Memory B cell (primary cell): Measurements from ENCODE around the gene PGD.
"Not testable (repeated sequence)": the region's sequence is repeated elsewhere in the genome, so short reads cannot be mapped to it uniquely, and the experiment has no call there.

Experiments used
- ATAC-seq: fragments of 150-1000 bp; cut with Tn5 transposase; 2 replicates; pipeline ENCODE4 v1.10.0; 2021; ENCODE audit warnings: low read depth, mild to moderate bottlenecking, moderate library complexity
- DNase-seq, 2 donors: peaks; one replicate each; pipeline ENCODE4 v3.0.0; 2022; ENCODE audit warnings: low spot score in 2 of 2
- H3K27ac Mint-ChIP-seq: one replicate; pipeline ENCODE4 v1.8.0; 2022; ENCODE audit warnings: mild to moderate bottlenecking, moderate library complexity, mixed read lengths
- H3K27me3 Mint-ChIP-seq: one replicate; pipeline ENCODE4 v1.8.0; 2022; ENCODE audit warnings: mixed read lengths
- H3K36me3 Mint-ChIP-seq: one replicate; pipeline ENCODE4 v1.8.0; 2022; ENCODE audit warnings: mild to moderate bottlenecking, mixed read lengths
- H3K4me1 Mint-ChIP-seq: one replicate; pipeline ENCODE4 v1.8.0; 2022; ENCODE audit warnings: mixed read lengths
- H3K4me3 Mint-ChIP-seq: one replicate; pipeline ENCODE4 v1.8.0; 2022; ENCODE audit warnings: mild to moderate bottlenecking, moderate library complexity, mixed read lengths
- H3K9me3 Mint-ChIP-seq: one replicate; pipeline ENCODE4 v1.8.0; 2022; ENCODE audit warnings: mixed read lengths

Gene PGD

DNA sequence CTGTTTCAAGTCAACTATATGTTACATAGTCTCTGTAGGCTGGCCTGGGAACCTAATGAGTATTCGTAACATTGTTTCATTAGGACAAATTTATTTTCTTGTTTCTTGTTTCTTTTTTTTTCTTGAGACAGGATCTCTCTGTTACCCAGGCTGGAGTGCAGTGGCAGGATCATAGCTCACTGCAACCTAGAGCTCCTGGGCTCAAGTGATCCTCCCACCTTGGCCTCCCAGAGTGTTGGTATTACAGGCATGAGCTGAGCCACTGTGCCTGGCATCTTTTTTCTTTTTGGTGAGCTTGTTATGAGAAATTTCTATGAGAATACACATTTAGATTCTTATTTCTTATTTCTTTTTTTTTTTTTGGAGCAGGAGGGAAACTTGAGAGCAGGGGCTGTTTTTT lies 38.2 kb downstream of the PGD start:
- DNase-seq (no peak), ATAC-seq (no peak)
- Mint-ChIP-seq H3K36me3 (peaks cover under 1% of the 10 kb centered on the region), H3K4me3 (no peak overlapping the region), H3K27me3 (no peaks in the 10 kb centered on the region), H3K9me3 (no peaks in the 10 kb centered on the region), H3K4me1 (peaks cover 2% of the 10 kb centered on the region), H3K27ac (peak overlapping the region; percentile 24)

DNA sequence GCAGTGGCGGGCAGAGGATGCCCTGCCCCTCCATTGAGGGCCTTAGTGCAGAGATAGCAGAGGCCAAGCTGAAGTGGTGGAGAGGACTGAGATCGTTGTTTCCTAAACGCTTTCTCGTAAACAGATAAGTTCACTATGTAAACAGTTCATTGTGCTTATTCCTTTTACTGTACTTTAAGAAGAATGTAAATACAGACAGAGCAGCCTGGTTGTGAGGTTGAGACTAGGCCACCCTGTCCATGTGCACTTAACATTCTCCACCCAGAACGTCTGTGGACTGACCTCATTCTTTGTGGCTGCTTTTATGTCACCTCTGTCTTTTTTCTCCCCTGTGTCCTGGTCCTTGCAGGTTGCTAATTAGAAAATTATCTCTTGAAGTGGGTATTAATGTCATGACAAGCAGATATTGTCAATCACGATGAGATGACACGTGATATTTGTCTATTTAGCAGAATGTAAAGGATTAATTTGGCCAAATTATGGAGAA lies 39.9 kb downstream of the PGD start:
- DNase-seq: no peak
- no peak overlapping the region for H3K4me3 Mint-ChIP-seq
- peaks cover 2% of the 10 kb centered on the region for H3K36me3 Mint-ChIP-seq
- H3K9me3 Mint-ChIP-seq: no peaks in the 10 kb centered on the region
- no peak for ATAC-seq
- H3K27ac Mint-ChIP-seq: no peak overlapping the region
- no peaks in the 10 kb centered on the region for H3K4me1 Mint-ChIP-seq
- no peaks in the 10 kb centered on the region for H3K27me3 Mint-ChIP-seq

- H3K27me3 Mint-ChIP-seq: no peaks in the 10 kb centered on the region
These were observed 41.4 kb downstream of the PGD start for GRCh38 chr1:10440305-10440704.

GRCh38 chr1:10440794-10441193 lies 41.9 kb downstream of the PGD start:
- ATAC-seq (no peak), DNase-seq (no peak)
- Mint-ChIP-seq H3K36me3 (peaks cover 2% of the 10 kb centered on the region), H3K4me3 (no peak overlapping the region), H3K27me3 (no peaks in the 10 kb centered on the region), H3K27ac (no peak overlapping the region), H3K4me1 (no peaks in the 10 kb centered on the region), H3K9me3 (no peaks in the 10 kb centered on the region)

More at GRCh38 chr1:10440305-10440704, 41.4 kb downstream of the PGD start:
- ATAC-seq (no peak), DNase-seq (no peak)
- no peak overlapping the region for H3K27ac Mint-ChIP-seq
- H3K4me3 Mint-ChIP-seq: no peak overlapping the region
- no peaks in the 10 kb centered on the region for H3K4me1 Mint-ChIP-seq
- H3K36me3 Mint-ChIP-seq: peaks cover 2% of the 10 kb centered on the region
- H3K9me3 Mint-ChIP-seq: no peaks in the 10 kb centered on the region

DNA sequence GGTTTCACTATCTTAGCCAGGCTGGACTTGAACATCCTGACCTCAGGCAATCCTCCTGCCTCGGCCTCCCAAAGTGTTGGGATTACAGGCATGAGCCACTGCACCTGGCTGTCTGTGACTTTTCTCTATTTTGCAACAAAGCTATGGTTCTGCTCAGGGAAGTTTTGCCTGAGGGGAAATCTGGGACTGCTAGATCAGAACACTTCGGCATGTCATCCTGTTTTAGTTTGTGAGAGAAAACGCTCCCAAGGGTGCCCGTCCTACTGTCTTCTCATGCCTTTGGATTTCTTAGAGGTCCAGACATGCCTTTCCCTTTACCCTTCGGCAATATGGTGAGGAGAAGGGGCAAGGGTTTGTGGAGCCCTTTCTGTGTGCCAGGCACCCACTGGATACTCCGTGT lies 45.4 kb downstream of the PGD start:
- ATAC-seq: no peak
- no peak overlapping the region for H3K4me3 Mint-ChIP-seq
- peaks cover 4% of the 10 kb centered on the region for H3K36me3 Mint-ChIP-seq
- peaks cover 2% of the 10 kb centered on the region for H3K27me3 Mint-ChIP-seq
- no peak for DNase-seq
- no peaks in the 10 kb centered on the region for H3K9me3 Mint-ChIP-seq
- no peak overlapping the region for H3K27ac Mint-ChIP-seq
- H3K4me1 Mint-ChIP-seq: no peaks in the 10 kb centered on the region

- no peak overlapping the region for H3K27ac Mint-ChIP-seq
- DNase-seq: no peak
- no peaks in the 10 kb centered on the region for H3K4me1 Mint-ChIP-seq
- H3K27me3 Mint-ChIP-seq: peaks cover 2% of the 10 kb centered on the region
- peaks cover 4% of the 10 kb centered on the region for H3K36me3 Mint-ChIP-seq
- H3K4me3 Mint-ChIP-seq: no peak overlapping the region
- ATAC-seq: no peak
- H3K9me3 Mint-ChIP-seq: no peaks in the 10 kb centered on the region
These were observed 46.0 kb downstream of the PGD start for GRCh38 chr1:10444795-10445397.

DNA sequence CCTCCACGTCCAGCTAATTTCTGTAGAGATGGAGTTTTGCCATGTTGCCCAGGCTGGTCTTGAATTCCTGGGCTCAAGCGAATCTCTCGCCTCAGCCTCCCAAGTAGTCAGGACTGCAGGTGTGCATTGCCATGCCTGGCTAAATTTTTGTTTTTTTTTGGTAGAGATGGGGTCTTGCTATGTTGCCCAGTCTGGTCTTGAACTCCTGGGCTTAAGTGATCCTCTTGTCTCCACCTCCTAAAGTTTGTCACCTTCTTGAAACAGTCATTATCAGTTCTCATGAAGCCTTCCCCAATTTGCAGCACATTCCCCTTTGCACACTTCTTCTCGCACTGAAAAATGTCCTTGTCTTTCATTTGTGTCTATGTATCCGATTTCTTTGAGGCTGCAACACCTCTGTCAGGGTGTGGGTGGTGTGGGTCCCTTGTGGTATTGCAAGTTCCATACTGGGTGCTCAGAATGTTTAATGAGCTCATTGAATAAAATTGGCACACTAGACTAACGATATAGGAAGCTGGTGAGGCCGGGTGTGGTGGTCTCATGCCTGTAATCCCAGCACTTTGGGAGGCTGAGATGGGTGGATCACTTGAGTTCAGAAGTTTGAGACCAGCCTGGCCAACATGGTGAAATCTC lies 48.0 kb downstream of the PGD start:
- Mint-ChIP-seq H3K27me3 (peaks cover 2% of the 10 kb centered on the region), H3K27ac (no peak overlapping the region), H3K36me3 (peaks cover 4% of the 10 kb centered on the region), H3K4me3 (no peak overlapping the region), H3K9me3 (no peaks in the 10 kb centered on the region), H3K4me1 (no peaks in the 10 kb centered on the region)
- DNase-seq (no peak), ATAC-seq (no peak)

DNA sequence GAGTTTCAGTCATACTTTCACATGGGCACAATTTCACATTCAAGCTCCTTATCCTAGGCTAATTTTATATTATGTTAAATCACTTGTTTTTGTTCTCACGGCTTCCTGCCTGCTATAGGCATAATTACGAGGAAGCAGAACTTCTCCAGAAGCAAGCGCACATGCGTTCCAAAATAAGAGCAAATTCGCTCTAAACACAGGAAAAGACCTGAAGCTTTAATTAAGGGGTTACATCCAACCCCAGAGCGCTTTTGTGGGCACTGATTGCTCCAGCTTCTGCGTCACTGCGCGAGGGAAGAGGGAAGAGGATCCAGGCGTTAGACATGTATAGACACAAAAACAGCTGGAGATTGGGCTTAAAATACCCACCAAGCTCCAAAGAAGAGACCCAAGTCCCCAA lies 50.9 kb downstream of the PGD start, which contains the start of gene CORT:
Gene CORT, plus strand, starts transcription at position 281 of the 400 bp plus-strand sequence. CDS start 193 bp downstream, outside the sequence.
- no peak within 1 kb of the TSS for H3K27ac Mint-ChIP-seq
- DNase-seq: no peak
- no peak within 1 kb of the TSS for H3K4me3 Mint-ChIP-seq
- peaks cover 2% of the 10 kb centered on the region for H3K27me3 Mint-ChIP-seq
- no peaks in the 10 kb centered on the region for H3K4me1 Mint-ChIP-seq
- peaks cover 2% of the 10 kb centered on the region for H3K36me3 Mint-ChIP-seq
- ATAC-seq: no peak
- H3K9me3 Mint-ChIP-seq: no peaks in the 10 kb centered on the region

DNA sequence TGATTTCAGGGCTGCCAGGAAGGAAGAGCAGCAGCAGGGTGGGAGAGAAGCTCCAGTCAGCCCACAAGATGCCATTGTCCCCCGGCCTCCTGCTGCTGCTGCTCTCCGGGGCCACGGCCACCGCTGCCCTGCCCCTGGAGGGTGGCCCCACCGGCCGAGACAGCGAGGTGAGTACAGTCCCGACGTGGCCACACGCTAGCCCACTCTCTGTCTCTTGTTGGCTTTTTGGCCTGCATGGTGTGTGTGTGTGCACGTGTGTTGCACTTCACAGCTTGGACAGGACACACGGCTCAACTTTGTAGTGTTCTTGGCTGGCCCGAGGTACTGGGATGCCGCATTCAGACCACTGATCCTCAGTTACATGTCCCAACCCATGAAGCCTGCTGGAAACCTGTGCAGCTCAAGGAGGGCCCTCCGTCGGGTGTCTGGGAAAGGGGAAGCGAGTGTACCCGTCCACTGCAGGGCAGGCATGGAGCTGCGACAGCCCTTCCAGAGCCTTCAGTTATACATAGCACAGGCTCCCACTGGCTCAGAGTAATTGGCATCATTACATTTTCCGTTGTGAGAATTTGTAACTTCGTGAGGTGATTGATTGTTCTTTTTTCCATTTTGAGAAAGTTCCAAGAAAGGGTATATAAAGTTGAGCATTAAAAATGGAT lies 51.4 kb downstream of the PGD start:
- no peak for DNase-seq
- H3K27ac Mint-ChIP-seq: no peak overlapping the region
- peaks cover 2% of the 10 kb centered on the region for H3K36me3 Mint-ChIP-seq
- H3K4me1 Mint-ChIP-seq: no peaks in the 10 kb centered on the region
- H3K27me3 Mint-ChIP-seq: peaks cover 2% of the 10 kb centered on the region
- no peaks in the 10 kb centered on the region for H3K9me3 Mint-ChIP-seq
- H3K4me3 Mint-ChIP-seq: no peak overlapping the region
- ATAC-seq: no peak

- no peak overlapping the region for H3K27ac Mint-ChIP-seq
These were observed 52.0 kb downstream of the PGD start for GRCh38 chr1:10450836-10451235.

DNA sequence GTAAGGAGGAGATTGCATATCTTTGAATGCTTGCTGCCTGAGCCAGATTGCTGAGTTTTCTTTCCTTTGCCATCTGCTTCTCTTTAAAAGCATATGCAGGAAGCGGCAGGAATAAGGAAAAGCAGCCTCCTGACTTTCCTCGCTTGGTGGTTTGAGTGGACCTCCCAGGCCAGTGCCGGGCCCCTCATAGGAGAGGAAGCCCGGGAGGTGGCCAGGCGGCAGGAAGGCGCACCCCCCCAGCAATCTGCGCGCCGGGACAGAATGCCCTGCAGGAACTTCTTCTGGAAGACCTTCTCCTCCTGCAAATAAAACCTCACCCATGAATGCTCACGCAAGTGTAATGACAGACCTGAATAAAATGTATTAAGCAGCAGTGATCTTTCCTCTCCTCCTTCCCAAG lies 52.4 kb downstream of the PGD start:
- Mint-ChIP-seq H3K27me3 (peaks cover 2% of the 10 kb centered on the region), H3K4me3 (no peak overlapping the region), H3K36me3 (peaks cover 2% of the 10 kb centered on the region), H3K27ac (no peak overlapping the region), H3K9me3 (no peaks in the 10 kb centered on the region), H3K4me1 (no peaks in the 10 kb centered on the region)
- no peak for ATAC-seq
- DNase-seq: no peak

More at GRCh38 chr1:10450836-10451235, 52.0 kb downstream of the PGD start:
- peaks cover 2% of the 10 kb centered on the region for H3K36me3 Mint-ChIP-seq
- DNase-seq (no peak), ATAC-seq (no peak)
- H3K9me3 Mint-ChIP-seq: no peaks in the 10 kb centered on the region
- no peaks in the 10 kb centered on the region for H3K4me1 Mint-ChIP-seq
- H3K27me3 Mint-ChIP-seq: peaks cover 2% of the 10 kb centered on the region
- H3K4me3 Mint-ChIP-seq: no peak overlapping the region

DNA sequence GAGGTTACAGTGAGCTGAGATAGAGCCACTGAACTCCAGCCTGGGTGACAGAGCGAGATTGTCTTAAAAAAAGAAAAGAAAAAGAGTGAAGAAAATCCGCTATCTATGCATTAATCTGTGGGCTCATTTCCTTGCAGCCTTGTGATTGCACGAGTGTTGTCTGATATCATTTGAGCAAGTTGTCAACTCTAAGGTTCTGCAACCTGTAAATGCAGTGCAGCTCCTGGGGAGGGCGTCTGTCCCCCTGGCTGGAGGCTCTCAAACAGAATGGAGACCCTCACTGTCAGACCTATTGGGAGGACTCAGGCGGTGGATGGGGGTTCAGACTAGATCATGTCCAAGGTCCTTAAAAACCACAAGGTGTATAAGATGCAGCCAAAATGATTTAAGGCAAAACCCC lies 57.2 kb downstream of the PGD start:
- Mint-ChIP-seq H3K27me3 (no peaks in the 10 kb centered on the region), H3K4me3 (no peak overlapping the region), H3K36me3 (peaks cover 1% of the 10 kb centered on the region), H3K27ac (no peak overlapping the region), H3K9me3 (no peaks in the 10 kb centered on the region), H3K4me1 (no peaks in the 10 kb centered on the region)
- no peak for ATAC-seq
- DNase-seq: no peak

GRCh38 chr1:10456661-10457060 lies 57.8 kb downstream of the PGD start:
- H3K4me1 Mint-ChIP-seq: no peaks in the 10 kb centered on the region
- H3K27ac Mint-ChIP-seq: no peak overlapping the region
- H3K36me3 Mint-ChIP-seq: peaks cover 6% of the 10 kb centered on the region
- no peaks in the 10 kb centered on the region for H3K27me3 Mint-ChIP-seq
- ATAC-seq (no peak), DNase-seq (no peak)
- H3K4me3 Mint-ChIP-seq: no peak overlapping the region
- no peaks in the 10 kb centered on the region for H3K9me3 Mint-ChIP-seq

DNA sequence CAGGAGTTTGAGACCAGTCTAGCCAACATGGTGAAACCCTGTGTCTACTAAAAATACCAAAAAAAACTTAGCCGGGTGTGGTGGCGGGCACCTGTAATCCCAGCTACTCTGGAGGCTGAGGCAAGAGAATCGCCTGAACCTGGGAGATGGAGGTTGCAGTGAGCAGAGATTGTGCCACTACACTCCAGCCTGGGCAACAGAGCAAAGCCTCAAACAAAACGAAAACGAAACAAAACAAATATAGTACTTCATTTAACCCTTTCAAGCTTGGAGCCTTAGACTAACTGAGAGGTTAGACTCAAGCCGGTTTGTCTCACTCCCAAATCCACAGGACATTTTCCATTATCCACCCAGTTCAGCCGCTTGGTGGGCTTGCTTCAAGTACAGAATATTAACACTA lies 58.6 kb downstream of the PGD start:
- not testable (repeated sequence) for H3K27me3 Mint-ChIP-seq, DNase-seq, H3K36me3 Mint-ChIP-seq, H3K4me3 Mint-ChIP-seq, H3K4me1 Mint-ChIP-seq, H3K9me3 Mint-ChIP-seq, H3K27ac Mint-ChIP-seq, ATAC-seq
